ENCODE data around the gene C1QTNF7.

Gene C1QTNF7

GRCh38 chr4:15423285-15423711 is 4.5 kb upstream of the C1QTNF7 start:
- H3K4me3 ChIP-seq (ENCODE audit: low read depth, low read length), result no peak overlapping the region
- no peak for TF ChIP-seq CTCF (conservative IDR thresholded peaks at IDR 0.05; ENCODE audit: low read depth, low read length)
- no peak for DNase-seq (ENCODE audit: low read depth)

GRCh38 chr4:15425520-15425919 is 2.3 kb upstream of the C1QTNF7 start:
- no peak for DNase-seq (ENCODE audit: low read depth)
- no peak overlapping the region for H3K4me3 ChIP-seq (ENCODE audit: low read depth, low read length)
- TF ChIP-seq CTCF (conservative IDR thresholded peaks at IDR 0.05; ENCODE audit: low read depth, low read length), result no peak

GRCh38 chr4:15427161-15427560 is 672 bp upstream of the C1QTNF7 start:
- no peak for TF ChIP-seq CTCF (conservative IDR thresholded peaks at IDR 0.05; ENCODE audit: low read depth, low read length)
- no peak for DNase-seq (ENCODE audit: low read depth)
- no peak overlapping the region for H3K4me3 ChIP-seq (ENCODE audit: low read depth, low read length)

GRCh38 chr4:15428611-15429010 is 778 bp downstream of the C1QTNF7 start:
- H3K4me3 ChIP-seq (ENCODE audit: low read depth, low read length), result no peak overlapping the region
- TF ChIP-seq CTCF (conservative IDR thresholded peaks at IDR 0.05; ENCODE audit: low read depth, low read length), result no peak
- no peak for DNase-seq (ENCODE audit: low read depth)

- DNase-seq (ENCODE audit: low read depth), result no peak
- no peak for TF ChIP-seq CTCF (conservative IDR thresholded peaks at IDR 0.05; ENCODE audit: low read depth, low read length)
- H3K4me3 ChIP-seq (ENCODE audit: low read depth, low read length), result no peak overlapping the region
Measured at GRCh38 chr4:15434091-15434490, 6.3 kb downstream of the C1QTNF7 start.

GRCh38 chr4:15434676-15435075 is 6.8 kb downstream of the C1QTNF7 start:
- DNase-seq (ENCODE audit: low read depth), result no peak
- no peak for TF ChIP-seq CTCF (conservative IDR thresholded peaks at IDR 0.05; ENCODE audit: low read depth, low read length)
- no peak overlapping the region for H3K4me3 ChIP-seq (ENCODE audit: low read depth, low read length)

GRCh38 chr4:15436513-15436912 is 8.7 kb downstream of the C1QTNF7 start:
- peak; percentile 82 for DNase-seq (ENCODE audit: low read depth)
- no peak overlapping the region for H3K4me3 ChIP-seq (ENCODE audit: low read depth, low read length)
- no peak for TF ChIP-seq CTCF (conservative IDR thresholded peaks at IDR 0.05; ENCODE audit: low read depth, low read length)

Data from choroid plexus epithelial cell (primary cell).